ENCODE measurements around the gene KTN1.

KTN1 gene

DNA sequence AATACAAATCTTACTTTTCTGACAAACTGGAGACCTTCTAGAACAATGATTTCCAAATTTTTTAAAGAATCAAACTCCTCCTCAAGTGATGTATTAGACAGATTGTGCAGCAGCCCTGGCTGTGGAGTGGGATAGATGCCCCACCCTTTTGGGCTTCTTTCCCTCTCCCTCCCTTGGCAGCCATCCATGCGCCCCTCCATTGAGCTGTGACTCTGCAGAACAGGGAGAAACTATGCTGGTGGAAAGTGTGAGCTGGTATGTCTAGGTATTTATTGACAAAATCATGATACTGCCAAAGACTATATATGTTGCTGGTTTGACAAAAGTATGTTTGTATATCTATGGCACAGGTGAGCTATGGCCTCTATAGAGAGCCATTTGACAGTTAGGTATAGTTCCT, 138.5 kb downstream of the KTN1 start:
- DNase-seq = no peak

DNA sequence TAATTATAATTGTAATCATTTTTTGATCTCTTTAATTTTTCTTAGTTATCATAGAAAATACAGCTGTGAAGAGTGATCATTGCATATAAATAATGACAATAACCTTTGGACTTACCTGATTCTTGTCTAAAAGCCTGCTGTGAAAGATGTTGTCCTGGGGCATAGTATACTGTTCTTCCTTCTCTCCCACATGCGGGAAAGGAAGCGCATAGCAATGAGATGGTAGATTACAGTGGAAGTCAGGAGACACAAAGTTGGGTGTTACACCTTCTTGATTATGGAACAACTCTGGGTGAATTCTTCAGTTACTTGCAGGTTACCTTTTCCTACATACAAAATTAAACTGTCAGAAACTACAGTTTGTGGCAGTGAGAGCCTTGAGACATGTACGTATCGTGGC, 140.8 kb downstream of the KTN1 start:
- DNase-seq = no peak

DNA sequence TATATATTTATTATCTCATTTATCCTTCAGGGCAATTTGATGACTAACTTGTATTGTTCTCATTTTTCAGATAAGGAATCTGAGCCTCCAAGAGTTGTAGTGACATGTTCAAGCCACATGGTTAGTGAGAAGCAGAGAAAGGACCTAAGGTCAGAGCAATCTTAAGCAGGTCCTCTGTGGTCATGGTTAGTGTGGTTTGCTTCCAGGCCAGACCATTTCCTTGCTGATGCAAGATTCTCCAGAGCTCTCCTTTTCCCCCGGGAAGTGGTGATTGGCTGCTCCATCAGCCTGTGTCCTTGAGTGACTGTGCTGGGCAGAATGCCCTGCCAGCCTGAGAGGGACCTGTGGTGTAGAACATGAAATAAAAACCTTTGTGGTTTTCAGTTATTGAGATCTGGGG, 141.3 kb downstream of the KTN1 start:
- no peak for DNase-seq

DNA sequence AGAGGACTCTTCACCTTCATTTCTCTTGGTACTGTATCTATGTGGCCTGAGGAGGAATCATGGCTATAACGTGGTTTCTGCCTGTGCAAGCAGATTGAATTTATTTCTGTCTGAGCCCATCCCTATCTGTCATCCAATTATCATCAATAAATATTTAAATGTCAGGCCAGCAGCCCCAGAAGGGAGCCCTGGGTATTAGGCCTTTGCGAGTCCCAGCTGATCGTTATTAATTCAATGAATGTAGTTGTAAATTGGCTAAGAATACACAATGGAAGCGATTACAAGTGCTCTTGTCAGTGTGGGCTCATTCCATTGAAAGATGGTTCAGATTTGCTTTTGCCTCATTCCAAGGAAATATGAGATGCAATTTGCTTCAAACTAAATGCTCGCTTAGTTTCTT, 142.0 kb downstream of the KTN1 start:
- DNase-seq = no peak

DNA sequence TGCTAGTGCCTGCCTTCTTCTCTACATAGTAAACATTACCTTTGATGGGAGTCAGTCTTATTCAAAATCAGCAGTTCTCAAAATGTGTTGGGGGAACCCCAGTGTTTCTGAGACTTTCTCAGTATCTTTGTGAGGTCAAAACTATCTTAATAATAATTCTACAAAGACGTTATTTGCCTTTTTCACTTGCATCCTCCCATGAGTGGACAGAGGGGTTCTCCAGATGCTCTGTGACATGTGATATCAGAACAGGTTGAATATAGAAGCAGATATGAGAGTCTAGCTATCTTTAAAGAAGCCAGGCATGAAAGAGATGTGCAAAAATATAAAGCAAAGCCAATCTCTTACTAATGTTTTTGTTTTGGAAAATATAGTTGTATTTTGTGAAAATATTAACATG, 144.7 kb downstream of the KTN1 start:
- DNase-seq = no peak

DNA sequence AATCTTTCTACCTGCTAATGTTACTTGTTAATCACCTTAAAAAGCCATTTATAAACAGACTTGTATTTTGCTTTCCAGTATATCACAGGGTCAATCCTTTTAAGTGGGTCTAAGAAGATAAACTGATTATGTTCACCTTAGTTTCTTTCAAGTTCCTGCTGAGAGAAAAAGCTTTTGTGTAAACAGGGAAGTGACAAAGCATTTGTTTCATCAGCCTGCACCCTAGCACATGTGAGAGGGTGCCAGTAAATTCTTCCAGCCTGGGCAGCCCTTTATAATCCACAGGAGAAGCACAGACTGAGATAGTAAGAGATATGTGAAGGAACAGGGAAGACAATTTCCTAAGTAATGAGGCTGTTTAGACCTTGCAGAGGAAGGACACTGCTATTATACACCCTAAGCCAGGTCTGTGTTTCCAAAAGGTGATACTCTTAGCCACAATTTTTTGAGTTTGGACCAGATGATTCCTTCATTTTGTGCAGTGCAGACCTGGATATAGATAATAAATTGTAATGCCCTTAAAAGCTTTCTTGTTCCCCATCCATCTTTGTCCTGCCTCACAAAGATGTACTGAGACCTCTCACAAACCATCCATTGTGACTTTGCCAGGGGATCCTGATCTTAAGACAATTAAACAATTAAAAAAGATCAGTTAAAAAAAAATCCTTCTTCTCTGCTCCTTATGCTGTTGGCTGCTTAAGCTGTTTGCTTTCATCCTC, 150.7 kb downstream of the KTN1 start:
- DNase-seq = peak; percentile 28

DNA sequence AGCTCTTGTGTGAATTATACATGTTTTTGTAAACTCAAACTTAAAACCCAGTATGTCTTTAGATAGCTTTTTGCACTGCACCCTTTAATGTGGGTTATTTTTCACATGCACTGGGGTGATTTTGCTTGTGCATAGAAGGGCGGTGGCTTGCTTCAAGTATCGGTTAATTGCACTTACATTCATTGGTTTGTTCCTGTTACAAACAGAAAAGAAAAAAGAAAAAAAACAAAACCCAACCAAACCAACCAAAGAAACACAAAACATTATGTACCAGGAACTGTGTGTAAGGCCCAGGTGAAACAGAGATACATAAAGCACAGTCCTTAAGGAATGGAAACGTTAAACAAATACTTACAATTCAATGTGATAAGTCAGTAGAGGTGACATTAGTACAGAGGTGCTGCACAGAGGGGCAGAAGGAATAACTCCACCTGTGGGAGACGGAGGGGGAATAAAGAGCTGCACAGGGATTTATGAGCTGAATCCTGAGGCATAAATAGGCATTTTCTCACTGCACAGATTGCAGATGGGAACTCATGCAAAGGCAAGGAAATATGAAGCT, 151.4 kb downstream of the KTN1 start:
- peak; percentile 21 for DNase-seq

DNA sequence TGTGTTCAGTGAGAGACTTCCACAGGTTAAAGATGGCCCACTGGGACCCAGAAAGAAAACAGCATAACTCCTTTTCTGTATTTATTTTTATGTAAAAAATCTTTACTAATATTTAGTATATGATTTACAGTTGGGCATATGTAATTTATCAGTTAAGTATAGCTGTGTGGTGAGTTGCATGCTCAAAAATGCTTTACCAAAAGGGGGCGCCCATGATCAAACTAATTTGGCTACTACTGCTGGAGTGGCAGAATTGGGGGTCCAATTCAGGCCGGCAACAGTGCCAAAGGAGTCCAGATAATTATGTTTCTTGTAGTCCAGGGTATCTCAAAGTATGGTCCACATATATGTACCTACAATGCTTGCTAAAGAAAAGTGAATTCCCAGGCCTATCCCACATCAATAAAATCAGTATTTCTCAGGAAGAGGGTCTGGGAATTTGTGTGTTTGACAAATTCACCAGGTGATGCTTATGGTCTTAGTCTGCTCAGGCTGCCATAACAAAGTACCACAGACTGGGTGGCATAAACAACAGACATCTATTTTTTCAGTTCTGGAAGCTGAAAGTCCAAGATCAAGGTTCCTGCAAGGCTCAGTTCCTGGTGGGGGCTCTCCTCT, 152.0 kb downstream of the KTN1 start:
- peak; percentile 33 for DNase-seq

DNA sequence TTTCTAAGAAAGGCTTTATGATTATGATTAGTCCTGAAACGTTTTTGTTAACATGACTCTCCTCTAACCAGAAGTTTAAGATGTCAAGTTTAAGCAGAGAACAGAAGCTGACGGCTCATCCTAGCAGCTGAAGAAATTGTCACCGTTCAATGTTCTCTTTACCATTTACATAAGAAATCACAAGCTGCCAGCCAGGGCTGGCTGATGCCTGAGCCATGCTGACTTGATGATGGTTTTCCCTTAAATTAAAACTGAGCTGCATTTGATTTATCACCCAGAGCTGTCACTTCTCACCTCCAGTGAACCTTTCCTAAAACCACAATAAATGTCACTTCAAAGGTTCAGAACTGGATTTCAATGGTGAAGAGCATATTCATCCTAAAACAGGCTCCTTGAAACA, 153.6 kb downstream of the KTN1 start:
- DNase-seq = no peak

Data from NCI-H510A treated with DMSO at 0.1 percent for 48 hours (cell line).